Measurements from ENCODE around the gene IL31RA. TPM values are rescaled to one million over a fixed set of nuclear protein-coding genes. Genes with fewer than 3 reads are reported as not detected.

IL31RA gene
- polyA plus RNA-seq, 2 donors, result 0.01 TPM; not detected in 1

DNA sequence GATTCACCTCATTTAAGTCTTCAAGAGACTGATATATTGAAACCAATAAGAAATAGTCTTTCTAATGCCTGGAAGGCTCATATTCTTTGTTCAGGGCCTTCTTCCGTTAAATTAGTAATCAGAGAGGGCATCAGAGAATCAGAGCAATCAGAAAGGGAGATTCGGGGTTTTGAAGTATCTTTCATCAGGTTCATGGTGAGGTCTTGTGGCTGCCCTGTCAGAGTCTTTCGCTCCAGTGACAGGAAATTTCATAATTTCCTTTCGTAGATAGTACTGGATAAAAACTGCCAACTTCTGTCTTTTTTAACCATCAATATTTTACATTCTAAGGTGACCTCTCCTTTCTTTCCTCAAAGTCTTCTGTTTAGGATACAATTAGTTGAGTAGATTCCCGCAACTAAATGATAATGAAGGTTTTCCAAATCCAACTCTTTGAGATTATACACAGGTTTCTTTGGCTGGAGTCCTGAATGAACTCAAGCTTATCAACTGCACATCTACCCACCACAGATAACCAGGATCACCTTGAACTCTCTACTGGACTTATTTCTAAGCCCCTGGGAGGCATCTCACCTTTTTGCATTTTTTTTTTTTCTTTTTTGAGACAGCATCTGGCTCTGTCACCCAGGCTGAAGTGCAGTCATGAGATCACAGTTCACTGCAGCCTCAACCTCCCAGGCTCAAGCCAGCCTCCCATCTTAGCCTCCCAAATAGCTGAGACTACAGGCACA lies 5.5 kb downstream of the IL31RA start:
- Histone ChIP-seq H3K27me3 (ENCODE audit: control insufficient read depth in 1 of 2, insufficient read depth in 2 of 2, low read length in 2 of 2) (no peaks in the 10 kb centered on the region), H3K36me3 (ENCODE audit: control insufficient read depth in 2 of 2, insufficient read depth in 2 of 2, low read length in 1 of 2) (no peaks in the 10 kb centered on the region), H3K9me3 (ENCODE audit: control insufficient read depth in 2 of 2, insufficient read depth in 1 of 2, low read depth in 1 of 2, low read length in 1 of 2) (no peaks in the 10 kb centered on the region), H3K27ac (ENCODE audit: low read depth in 2 of 2, low read length in 1 of 2) (no peak overlapping the region), H3K4me1 (ENCODE audit: control insufficient read depth in 2 of 2, insufficient read depth in 2 of 2, low read length in 1 of 2) (no peaks in the 10 kb centered on the region), H3K4me3 (ENCODE audit: low read depth in 1 of 2, low read length in 2 of 2) (no peak overlapping the region)
- 77 to 78% methylated on average over 5 of the region's 5 CpGs for WGBS, 2 donors

DNA sequence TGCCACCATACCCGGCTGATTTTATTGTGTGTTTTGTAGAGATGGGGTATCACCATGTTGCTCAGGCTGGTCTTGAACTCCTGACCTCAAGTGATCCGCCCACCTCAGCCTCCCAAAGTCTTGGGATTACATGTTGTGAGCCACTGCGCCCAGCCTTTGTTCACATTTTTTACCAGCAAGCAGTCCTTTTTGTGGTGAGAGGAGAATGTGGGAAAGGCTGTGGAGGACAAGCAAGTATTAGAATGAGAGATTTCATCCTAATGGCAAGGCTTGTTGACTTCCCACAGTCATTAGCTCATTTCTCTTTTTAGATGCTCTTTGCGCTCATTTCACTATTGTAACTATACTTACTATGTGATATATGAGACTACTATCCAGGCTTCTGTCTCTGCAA lies 6.1 kb downstream of the IL31RA start:
- H3K4me3 ChIP-seq (ENCODE audit: low read depth in 1 of 2, low read length in 2 of 2), result no peak overlapping the region
- no peaks in the 10 kb centered on the region for H3K36me3 ChIP-seq (ENCODE audit: control insufficient read depth in 2 of 2, insufficient read depth in 2 of 2, low read length in 1 of 2)
- H3K27ac ChIP-seq (ENCODE audit: low read depth in 2 of 2, low read length in 1 of 2), result no peak overlapping the region
- H3K9me3 ChIP-seq (ENCODE audit: control insufficient read depth in 2 of 2, insufficient read depth in 1 of 2, low read depth in 1 of 2, low read length in 1 of 2), result no peaks in the 10 kb centered on the region
- H3K4me1 ChIP-seq (ENCODE audit: control insufficient read depth in 2 of 2, insufficient read depth in 2 of 2, low read length in 1 of 2), result no peaks in the 10 kb centered on the region
- WGBS, 2 donors, result 93 to 94% methylated on average over 4 of the region's 4 CpGs
- no peaks in the 10 kb centered on the region for H3K27me3 ChIP-seq (ENCODE audit: control insufficient read depth in 1 of 2, insufficient read depth in 2 of 2, low read length in 2 of 2)

DNA sequence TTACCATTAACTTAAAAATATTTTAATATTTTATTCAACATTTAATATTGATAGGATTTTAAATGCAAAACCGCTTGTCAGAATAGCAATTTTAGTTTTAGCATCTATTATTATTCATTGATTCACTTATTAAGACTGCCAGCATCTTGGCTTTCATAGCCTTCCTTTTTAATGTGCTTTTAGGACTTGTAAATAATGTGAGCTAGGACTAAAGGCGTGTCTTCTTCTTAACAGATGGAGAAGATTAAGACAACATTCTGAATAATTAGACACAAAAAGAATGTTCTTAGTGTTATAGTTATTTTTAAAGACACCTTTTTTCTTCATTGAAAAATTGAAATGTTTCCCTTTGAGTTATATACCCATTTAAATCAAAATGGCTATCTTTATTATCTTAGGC lies 6.9 kb downstream of the IL31RA start:
- WGBS, 2 donors, result 82 to 85% methylated on average over 2 of the region's 2 CpGs
- Histone ChIP-seq H3K27me3 (ENCODE audit: control insufficient read depth in 1 of 2, insufficient read depth in 2 of 2, low read length in 2 of 2) (no peaks in the 10 kb centered on the region), H3K4me1 (ENCODE audit: control insufficient read depth in 2 of 2, insufficient read depth in 2 of 2, low read length in 1 of 2) (no peaks in the 10 kb centered on the region), H3K9me3 (ENCODE audit: control insufficient read depth in 2 of 2, insufficient read depth in 1 of 2, low read depth in 1 of 2, low read length in 1 of 2) (no peaks in the 10 kb centered on the region), H3K36me3 (ENCODE audit: control insufficient read depth in 2 of 2, insufficient read depth in 2 of 2, low read length in 1 of 2) (no peaks in the 10 kb centered on the region), H3K4me3 (ENCODE audit: low read depth in 1 of 2, low read length in 2 of 2) (no peak overlapping the region), H3K27ac (ENCODE audit: low read depth in 2 of 2, low read length in 1 of 2) (no peak overlapping the region)

DNA sequence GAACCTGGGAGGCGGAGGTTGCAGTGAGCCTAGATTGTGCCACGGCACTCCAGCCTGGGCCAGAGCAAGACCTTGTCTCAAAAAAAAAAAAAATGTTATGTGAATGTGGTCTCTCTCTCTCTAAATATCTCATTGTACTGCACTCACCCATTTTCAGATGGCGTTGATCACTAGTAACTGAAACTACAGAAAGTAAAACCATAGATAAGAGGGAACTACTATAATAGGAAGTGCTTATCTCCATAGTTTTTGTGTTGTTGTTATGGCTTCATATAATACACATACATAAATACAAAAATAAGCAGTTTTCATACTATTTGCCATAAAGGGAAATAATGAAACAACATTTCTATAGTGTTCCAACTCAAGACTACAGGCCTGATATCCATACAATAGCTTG lies 9.1 kb downstream of the IL31RA start:
- Histone ChIP-seq H3K36me3 (ENCODE audit: control insufficient read depth in 2 of 2, insufficient read depth in 2 of 2, low read length in 1 of 2) (no peaks in the 10 kb centered on the region), H3K27ac (ENCODE audit: low read depth in 2 of 2, low read length in 1 of 2) (no peak overlapping the region), H3K27me3 (ENCODE audit: control insufficient read depth in 1 of 2, insufficient read depth in 2 of 2, low read length in 2 of 2) (no peaks in the 10 kb centered on the region), H3K9me3 (ENCODE audit: control insufficient read depth in 2 of 2, insufficient read depth in 1 of 2, low read depth in 1 of 2, low read length in 1 of 2) (no peaks in the 10 kb centered on the region), H3K4me1 (ENCODE audit: control insufficient read depth in 2 of 2, insufficient read depth in 2 of 2, low read length in 1 of 2) (no peaks in the 10 kb centered on the region), H3K4me3 (ENCODE audit: low read depth in 1 of 2, low read length in 2 of 2) (no peak overlapping the region)
- WGBS, 2 donors, result 54 to 82% methylated on average over 3 of the region's 3 CpGs

DNA sequence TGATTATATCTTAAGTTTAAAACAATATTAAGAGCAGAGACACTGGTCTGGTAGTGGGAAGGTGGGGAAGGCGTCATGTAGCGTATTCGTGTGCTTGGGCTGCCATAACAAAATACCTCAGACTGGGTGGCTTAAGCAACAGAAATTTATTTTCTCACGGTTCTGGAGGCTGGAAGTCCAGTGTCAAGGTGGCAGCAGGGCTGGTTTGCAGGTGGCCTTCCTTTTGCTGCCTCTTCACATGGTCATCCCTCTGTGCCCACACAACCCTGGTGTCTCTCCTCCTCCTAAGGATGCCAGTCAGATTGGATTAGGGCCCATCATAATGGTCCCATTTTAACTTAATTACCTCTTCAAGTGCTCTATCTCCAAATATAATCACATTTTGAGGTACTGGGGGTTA lies 9.6 kb downstream of the IL31RA start:
- WGBS, 2 donors, result 70 to 88% methylated on average over 4 of the region's 4 CpGs
- Histone ChIP-seq H3K36me3 (ENCODE audit: control insufficient read depth in 2 of 2, insufficient read depth in 2 of 2, low read length in 1 of 2) (no peaks in the 10 kb centered on the region), H3K27ac (ENCODE audit: low read depth in 2 of 2, low read length in 1 of 2) (no peak overlapping the region), H3K4me1 (ENCODE audit: control insufficient read depth in 2 of 2, insufficient read depth in 2 of 2, low read length in 1 of 2) (no peaks in the 10 kb centered on the region), H3K9me3 (ENCODE audit: control insufficient read depth in 2 of 2, insufficient read depth in 1 of 2, low read depth in 1 of 2, low read length in 1 of 2) (no peaks in the 10 kb centered on the region), H3K4me3 (ENCODE audit: low read depth in 1 of 2, low read length in 2 of 2) (no peak overlapping the region), H3K27me3 (ENCODE audit: control insufficient read depth in 1 of 2, insufficient read depth in 2 of 2, low read length in 2 of 2) (no peaks in the 10 kb centered on the region)

DNA sequence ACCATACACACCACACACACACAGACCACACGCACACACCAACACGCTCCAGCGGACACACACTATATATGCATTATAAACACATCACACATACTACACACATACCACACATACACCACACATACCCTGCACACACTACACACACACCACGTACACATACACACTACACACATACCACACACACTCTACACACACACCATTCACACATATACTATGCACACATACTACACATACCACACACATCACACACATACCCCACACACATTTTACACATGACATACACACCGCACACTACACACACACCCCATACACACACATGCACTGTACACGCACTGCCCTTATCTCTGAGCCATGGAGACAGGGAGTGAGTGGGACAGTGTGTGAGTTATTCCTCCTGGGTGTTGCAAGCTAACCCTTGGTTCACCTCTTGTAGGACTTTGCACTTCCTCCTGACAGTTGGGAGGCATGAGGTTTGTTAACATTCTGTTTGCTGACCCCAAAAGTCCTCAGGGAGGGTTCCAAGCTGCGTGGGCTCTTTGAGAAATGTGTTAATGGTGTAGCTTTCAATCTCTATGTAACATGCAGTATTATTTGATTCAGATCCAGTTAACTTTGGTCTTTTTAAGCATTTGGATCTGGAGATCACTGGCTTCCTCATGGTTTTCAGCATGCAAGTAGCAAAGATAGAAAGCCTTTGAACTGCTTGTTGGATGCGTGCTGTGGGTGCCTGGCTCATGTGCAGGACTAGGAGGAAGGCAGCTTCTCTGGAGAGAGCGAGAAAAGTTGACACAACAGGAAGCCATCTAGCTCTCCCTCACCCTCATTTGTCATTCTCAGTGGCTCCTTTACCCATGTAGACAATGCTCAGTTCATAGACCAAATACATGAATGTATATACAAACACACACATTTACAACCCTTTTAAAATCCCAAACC lies 13.7 kb downstream of the IL31RA start:
- Histone ChIP-seq H3K27me3 (ENCODE audit: control insufficient read depth in 1 of 2, insufficient read depth in 2 of 2, low read length in 2 of 2) (no peaks in the 10 kb centered on the region), H3K4me1 (ENCODE audit: control insufficient read depth in 2 of 2, insufficient read depth in 2 of 2, low read length in 1 of 2) (no peaks in the 10 kb centered on the region), H3K27ac (ENCODE audit: low read depth in 2 of 2, low read length in 1 of 2) (no peak overlapping the region), H3K9me3 (ENCODE audit: control insufficient read depth in 2 of 2, insufficient read depth in 1 of 2, low read depth in 1 of 2, low read length in 1 of 2) (no peaks in the 10 kb centered on the region), H3K36me3 (ENCODE audit: control insufficient read depth in 2 of 2, insufficient read depth in 2 of 2, low read length in 1 of 2) (no peaks in the 10 kb centered on the region), H3K4me3 (ENCODE audit: low read depth in 1 of 2, low read length in 2 of 2) (no peak overlapping the region)
- 89 to 90% methylated on average over 9 of the region's 9 CpGs for WGBS, 2 donors

DNA sequence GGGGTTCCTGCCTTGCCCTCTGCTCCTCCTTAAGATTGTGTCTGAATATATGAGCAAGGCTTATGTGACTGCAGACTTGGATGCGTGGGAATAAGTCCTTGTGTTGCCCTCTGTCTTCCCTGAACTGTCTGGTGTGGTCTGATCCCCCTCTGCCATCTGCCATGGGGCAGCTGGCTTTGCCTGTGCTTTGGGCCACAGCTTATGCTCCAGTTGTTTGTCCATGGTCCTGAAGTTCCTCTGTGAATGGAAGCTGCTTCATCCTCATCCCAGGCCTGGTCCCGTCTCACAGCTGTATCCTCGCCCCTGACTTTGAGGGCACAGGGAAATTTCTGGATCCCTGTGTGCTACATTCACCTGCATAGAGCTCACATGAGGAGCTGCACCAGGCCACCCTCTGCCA lies 14.7 kb downstream of the IL31RA start:
- no peaks in the 10 kb centered on the region for H3K4me1 ChIP-seq (ENCODE audit: control insufficient read depth in 2 of 2, insufficient read depth in 2 of 2, low read length in 1 of 2)
- no peak overlapping the region for H3K27ac ChIP-seq (ENCODE audit: low read depth in 2 of 2, low read length in 1 of 2)
- 78 to 92% methylated on average over 3 of the region's 3 CpGs for WGBS, 2 donors
- no peak overlapping the region for H3K4me3 ChIP-seq (ENCODE audit: low read depth in 1 of 2, low read length in 2 of 2)
- H3K27me3 ChIP-seq (ENCODE audit: control insufficient read depth in 1 of 2, insufficient read depth in 2 of 2, low read length in 2 of 2), result no peaks in the 10 kb centered on the region
- no peaks in the 10 kb centered on the region for H3K36me3 ChIP-seq (ENCODE audit: control insufficient read depth in 2 of 2, insufficient read depth in 2 of 2, low read length in 1 of 2)
- no peaks in the 10 kb centered on the region for H3K9me3 ChIP-seq (ENCODE audit: control insufficient read depth in 2 of 2, insufficient read depth in 1 of 2, low read depth in 1 of 2, low read length in 1 of 2)

DNA sequence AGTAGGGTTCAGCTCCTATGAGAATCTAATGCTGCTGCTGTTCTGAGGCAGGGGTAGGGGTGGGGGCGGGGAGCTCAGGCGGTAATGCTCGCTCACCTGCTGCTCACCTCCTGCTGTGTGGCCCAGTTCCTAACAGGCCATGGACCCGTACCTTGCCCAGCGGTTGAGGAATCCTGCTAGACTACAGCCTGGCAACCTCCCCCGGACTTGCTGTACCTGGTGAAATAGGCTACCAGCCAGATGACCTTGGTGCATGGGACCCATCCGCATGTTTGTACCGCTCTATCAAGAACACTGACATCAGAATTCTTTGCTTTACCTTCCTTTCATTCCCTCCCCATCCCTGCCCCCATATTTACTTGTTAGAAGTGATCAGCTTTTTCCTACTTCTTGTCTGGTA lies 15.3 kb downstream of the IL31RA start:
- no peaks in the 10 kb centered on the region for H3K4me1 ChIP-seq (ENCODE audit: control insufficient read depth in 2 of 2, insufficient read depth in 2 of 2, low read length in 1 of 2)
- H3K9me3 ChIP-seq (ENCODE audit: control insufficient read depth in 2 of 2, insufficient read depth in 1 of 2, low read depth in 1 of 2, low read length in 1 of 2), result no peaks in the 10 kb centered on the region
- H3K27ac ChIP-seq (ENCODE audit: low read depth in 2 of 2, low read length in 1 of 2), result no peak overlapping the region
- H3K4me3 ChIP-seq (ENCODE audit: low read depth in 1 of 2, low read length in 2 of 2), result no peak overlapping the region
- no peaks in the 10 kb centered on the region for H3K27me3 ChIP-seq (ENCODE audit: control insufficient read depth in 1 of 2, insufficient read depth in 2 of 2, low read length in 2 of 2)
- WGBS, 2 donors, result 84 to 94% methylated on average over 8 of the region's 8 CpGs
- no peaks in the 10 kb centered on the region for H3K36me3 ChIP-seq (ENCODE audit: control insufficient read depth in 2 of 2, insufficient read depth in 2 of 2, low read length in 1 of 2)

DNA sequence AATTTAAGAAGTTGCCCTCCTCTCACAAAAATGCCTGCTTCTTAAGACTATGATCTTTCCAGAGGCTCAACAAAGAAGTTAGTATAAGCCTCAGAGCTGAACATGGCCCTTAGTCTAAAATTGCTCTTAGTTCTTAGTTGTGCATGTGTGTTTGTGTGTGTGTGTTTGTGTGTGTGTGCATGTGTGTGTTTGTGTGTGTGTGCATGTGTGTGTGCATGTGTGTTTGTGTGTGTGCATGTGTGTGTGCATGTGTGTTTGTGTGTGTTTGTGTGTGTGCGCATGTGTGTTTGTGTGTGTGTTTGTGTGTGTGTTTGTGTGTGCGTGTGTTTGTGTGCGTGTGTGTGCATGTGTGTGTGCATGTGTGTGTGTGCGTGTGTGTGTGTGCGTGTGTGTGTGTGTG lies 15.8 kb downstream of the IL31RA start:
- H3K4me3 ChIP-seq (ENCODE audit: low read depth in 1 of 2, low read length in 2 of 2), result no peak overlapping the region
- WGBS, 2 donors, result 53 to 66% methylated on average over 4 to 5 of the region's 5 CpGs
- H3K4me1 ChIP-seq (ENCODE audit: control insufficient read depth in 2 of 2, insufficient read depth in 2 of 2, low read length in 1 of 2), result no peaks in the 10 kb centered on the region

More for the DNA sequence above, 15.8 kb downstream of the IL31RA start:
- Histone ChIP-seq H3K36me3 (ENCODE audit: control insufficient read depth in 2 of 2, insufficient read depth in 2 of 2, low read length in 1 of 2) (no peaks in the 10 kb centered on the region), H3K27ac (ENCODE audit: low read depth in 2 of 2, low read length in 1 of 2) (no peak overlapping the region), H3K27me3 (ENCODE audit: control insufficient read depth in 1 of 2, insufficient read depth in 2 of 2, low read length in 2 of 2) (no peaks in the 10 kb centered on the region), H3K9me3 (ENCODE audit: control insufficient read depth in 2 of 2, insufficient read depth in 1 of 2, low read depth in 1 of 2, low read length in 1 of 2) (no peaks in the 10 kb centered on the region)
